CD14-positive monocyte (primary cell): Measurements from ENCODE around the gene IGF1R. TPM values are rescaled to one million over a fixed set of nuclear protein-coding genes. Genes with fewer than 3 reads are reported as not detected.

Source experiments
- DNase-seq, 3 donors: peaks; one replicate each; pipeline ENCODE4 v3.0.0-alpha.2; 2011 to 2022
- H2AFZ ChIP-seq: 2 replicates; pipeline ENCODE4 v1.6.0; 2012; ENCODE audit warnings: mild to moderate bottlenecking, low read depth, low read length, inconsistent platforms; ENCODE audit not compliant: insufficient read depth, poor library complexity, severe bottlenecking
- H3K27ac ChIP-seq, 2 donors: 1 replicate in 1 of 2; 2 replicates in 1 of 2; pipeline ENCODE4 v1.5.1; 2012 to 2013; ENCODE audit warnings: low read length in 2 of 2, control low read depth in 1 of 2, inconsistent platforms in 1 of 2, low read depth in 1 of 2, mild to moderate bottlenecking in 1 of 2
- H3K27me3 ChIP-seq, 2 donors: one replicate each; pipeline versions ENCODE4 v1.6.0 to v1.6.1; 2011 to 2013; ENCODE audit warnings: low read length in 2 of 2; ENCODE audit not compliant: control insufficient read depth in 2 of 2, insufficient read depth in 2 of 2
- H3K36me3 ChIP-seq, 2 donors: replicated peaks in 1 of 2; 1 replicate in 1 of 2; 2 replicates in 1 of 2; pipeline versions ENCODE4 v1.5.1 to v1.6.1; 2012 to 2013; ENCODE audit warnings: low read length in 2 of 2, control low read depth in 1 of 2, inconsistent platforms in 1 of 2, mild to moderate bottlenecking in 1 of 2; ENCODE audit not compliant: insufficient read depth in 2 of 2, control insufficient read depth in 1 of 2
- H3K4me1 ChIP-seq, 2 donors: 1 replicate in 1 of 2; 2 replicates in 1 of 2; pipeline versions ENCODE4 v1.5.1 to v1.6.1; 2012 to 2013; ENCODE audit warnings: low read length in 2 of 2, control low read depth in 1 of 2, inconsistent platforms in 1 of 2, mild to moderate bottlenecking in 1 of 2, moderate library complexity in 1 of 2; ENCODE audit not compliant: insufficient read depth in 2 of 2, control insufficient read depth in 1 of 2
- H3K4me2 ChIP-seq: replicated peaks from 2 replicates; pipeline ENCODE3; 2012; ENCODE audit warnings: low read length, moderate library complexity, mild to moderate bottlenecking; ENCODE audit not compliant: poor library complexity, severe bottlenecking; ENCODE audit errors: extremely low read depth
- H3K4me3 ChIP-seq, 3 experiments: fragments of 200-600 bp in 1 of 3; sonication (generic) in 1 of 3; replicated peaks in 1 of 3; 1 replicate in 2 of 3; 2 replicates in 1 of 3; pipeline ENCODE4 v1.5.1; 2011 to 2013; ENCODE audit warnings: low read length in 3 of 3, mild to moderate bottlenecking in 3 of 3, control low read depth in 2 of 3, low read depth in 2 of 3, inconsistent platforms in 1 of 3, moderate library complexity in 1 of 3
- H3K79me2 ChIP-seq: 2 replicates; pipeline ENCODE4 v1.6.0; 2012; ENCODE audit warnings: mild to moderate bottlenecking, control low read depth, inconsistent platforms, low read length, moderate library complexity; ENCODE audit not compliant: insufficient read depth
- H3K9ac ChIP-seq: 2 replicates; pipeline ENCODE4 v1.6.0; 2017; ENCODE audit warnings: low read length, mild to moderate bottlenecking; ENCODE audit not compliant: insufficient read depth, poor library complexity, severe bottlenecking
- H3K9me3 ChIP-seq, 2 donors: replicated peaks in 1 of 2; 1 replicate in 1 of 2; 2 replicates in 1 of 2; pipeline versions ENCODE4 v1.5.1 to v1.6.1; 2012 to 2013; ENCODE audit warnings: low read length in 2 of 2, control low read depth in 1 of 2; ENCODE audit not compliant: control insufficient read depth in 1 of 2, insufficient read depth in 1 of 2
- H4K20me1 ChIP-seq: 2 replicates; pipeline ENCODE4 v1.6.0; 2012; ENCODE audit warnings: mild to moderate bottlenecking, low read length, control low read depth, moderate library complexity; ENCODE audit not compliant: insufficient read depth
- H3K27ac Mint-ChIP-seq, 7 donors: one replicate each; pipeline ENCODE4 v1.8.0; 2020; ENCODE audit warnings: mild to moderate bottlenecking in 7 of 7, mixed read lengths in 7 of 7, moderate library complexity in 6 of 7, inconsistent platforms in 2 of 7
- H3K27me3 Mint-ChIP-seq, 3 donors: one replicate each; pipeline ENCODE4 v1.8.0; 2021 to 2022; ENCODE audit warnings: low read depth in 3 of 3, mild to moderate bottlenecking in 3 of 3, mixed read lengths in 3 of 3, moderate library complexity in 3 of 3, inconsistent platforms in 1 of 3
- H3K36me3 Mint-ChIP-seq, 2 donors: one replicate each; pipeline ENCODE4 v1.8.0; 2020; ENCODE audit warnings: mixed read lengths in 2 of 2, inconsistent platforms in 1 of 2, mild to moderate bottlenecking in 1 of 2
- H3K4me1 Mint-ChIP-seq: one replicate; pipeline ENCODE4 v1.8.0; 2020; ENCODE audit warnings: mild to moderate bottlenecking, mixed read lengths
- H3K4me3 Mint-ChIP-seq, 2 donors: one replicate each; pipeline ENCODE4 v1.8.0; 2020; ENCODE audit warnings: mild to moderate bottlenecking in 2 of 2, mixed read lengths in 2 of 2, moderate library complexity in 1 of 2
- H3K9me3 Mint-ChIP-seq, 7 donors: one replicate each; pipeline ENCODE4 v1.8.0; 2020 to 2022; ENCODE audit warnings: mixed read lengths in 7 of 7, mild to moderate bottlenecking in 6 of 7, moderate library complexity in 6 of 7, inconsistent platforms in 2 of 7
- CTCF ChIP-seq: fragments of 200-600 bp; IDR thresholded peaks from one replicate; pipeline ENCODE4 v1.8.0; 2022; ENCODE audit warnings: antibody characterized with exemption, mild to moderate bottlenecking
- WGBS: methylation state at CpG from one replicate; pipeline ENCODE4 v1.1.5; 2013; ENCODE audit warnings: missing lambda C conversion rate; ENCODE audit not compliant: insufficient coverage; 5-methylcytosine and 5-hydroxymethylcytosine counted together
- intact Hi-C, 2 donors: fragments of 100-400 bp; cut with micrococcal nuclease; formaldehyde crosslinking; loops; one replicate each; pipeline versions ENCODE4 v1.15.0 to v1.15.1; 2023
- polyA plus RNA-seq, 3 donors: library from polyadenylated mRNA; depleted of rRNA in 1 of 3; unstranded in 2 of 3; stranded (reverse) in 1 of 3; fragments of 300-500 nt in 2 of 3; fragments of >200 nt in 1 of 3; fragmentation: Illumina TruSeq in 2 of 3; gene quantifications; 1 replicate in 2 of 3; 2 replicates in 1 of 3; pipeline ENCODE4 v1.2.3, GENCODE V29; 2012 to 2021

IGF1R gene
- polyA plus RNA-seq, 3 donors: 0.35 to 4.9 (median 0.67) TPM

DNA sequence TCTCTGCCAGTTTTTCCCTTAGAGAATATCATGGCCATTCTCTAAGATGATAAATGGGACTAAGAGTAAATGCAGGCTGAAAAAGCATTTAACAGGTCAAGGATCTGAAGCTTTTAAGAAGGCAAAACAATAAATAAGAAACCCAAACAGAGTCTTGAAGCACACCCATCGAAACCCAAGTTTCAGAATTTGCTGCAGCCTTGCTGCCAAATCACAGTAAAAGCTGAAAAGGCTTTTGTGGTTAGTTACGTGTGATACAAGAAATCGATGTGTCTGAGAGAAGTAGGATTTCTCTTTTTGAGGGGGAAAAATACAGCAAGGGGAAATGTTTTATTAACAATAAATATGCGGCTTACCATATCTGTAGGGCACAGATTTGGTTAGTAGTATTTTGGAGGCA is 92.0 kb downstream of the IGF1R start:
- Mint-ChIP-seq H3K27ac (no peak overlapping the region), H3K9me3 (peaks cover 0 to 2% (median 0%) of the 10 kb centered on the region in 7 donors), H3K4me3 (no peak overlapping the region), H3K27me3 (peaks cover 0 to 5% (median 0%) of the 10 kb centered on the region in 3 donors), H3K4me1 (peaks cover 44% of the 10 kb centered on the region), H3K36me3 (no peaks in the 10 kb centered on the region)
- H3K9me3 ChIP-seq: no peaks in the 10 kb centered on the region
- no peak overlapping the region for H3K4me2 ChIP-seq
- no peak overlapping the region for H2AFZ ChIP-seq
- no peak overlapping the region for H3K27ac ChIP-seq
- H4K20me1 ChIP-seq: peaks cover 90% of the 10 kb centered on the region
- H3K9ac ChIP-seq: no peak overlapping the region
- H3K4me3 ChIP-seq: no peak overlapping the region
- 30% methylated on average over 2 of the region's 4 CpGs for WGBS
- no peaks in the 10 kb centered on the region for H3K36me3 ChIP-seq
- DNase-seq: no peak
- peaks cover 3 to 23% of the 10 kb centered on the region in 2 donors for H3K4me1 ChIP-seq
- H3K27me3 ChIP-seq: no peaks in the 10 kb centered on the region
- intact Hi-C loops: no loop called here
- peaks cover 85% of the 10 kb centered on the region for H3K79me2 ChIP-seq
- TF ChIP-seq CTCF: no peak

GRCh38 chr15:98740963-98741362 is 92.6 kb downstream of the IGF1R start:
- no peak overlapping the region for H3K27ac ChIP-seq
- no peak overlapping the region for H3K4me2 ChIP-seq
- no peaks in the 10 kb centered on the region for H3K9me3 ChIP-seq
- H4K20me1 ChIP-seq: peaks cover 89% of the 10 kb centered on the region
- Mint-ChIP-seq H3K27me3 (peaks cover 0 to 5% (median 0%) of the 10 kb centered on the region in 3 donors), H3K4me3 (no peak overlapping the region), H3K27ac (no peak overlapping the region), H3K36me3 (no peaks in the 10 kb centered on the region), H3K4me1 (peaks cover 44% of the 10 kb centered on the region), H3K9me3 (peaks cover 0 to 2% (median 0%) of the 10 kb centered on the region in 7 donors)
- intact Hi-C loops: no loop called here
- H3K4me1 ChIP-seq: peaks cover 10 to 26% of the 10 kb centered on the region in 2 donors
- no peak for TF ChIP-seq CTCF
- DNase-seq: no peak
- no peak overlapping the region for H2AFZ ChIP-seq
- 17% methylated on average over 1 of the region's 4 CpGs for WGBS
- H3K4me3 ChIP-seq: no peak overlapping the region
- H3K9ac ChIP-seq: no peak overlapping the region
- H3K36me3 ChIP-seq: no peaks in the 10 kb centered on the region
- no peaks in the 10 kb centered on the region for H3K27me3 ChIP-seq
- H3K79me2 ChIP-seq: peaks cover 81% of the 10 kb centered on the region
